NT2/D1 (cell line): ENCODE measurements around the gene ACAA2.

Experiments used
- SUZ12 ChIP-seq: IDR thresholded peaks from 2 replicates; pipeline ENCODE4 v1.6.1; 2011; ENCODE audit not compliant: insufficient read length, insufficient read depth; ENCODE audit errors: extremely low read depth
- YY1 ChIP-seq: IDR thresholded peaks from 2 replicates; pipeline ENCODE4 v1.6.1; 2011; ENCODE audit not compliant: insufficient read length, insufficient read depth
- ZNF274 ChIP-seq: IDR thresholded peaks from 2 replicates; pipeline ENCODE4 v1.6.1; 2011; ENCODE audit warnings: mild to moderate bottlenecking, low read depth, low read length

GRCh38 chr18:49766646-49767045 is 46.7 kb downstream of the ACAA2 start:
- TF ChIP-seq SUZ12 (no peak), ZNF274 (no peak), YY1 (no peak)
